B cell (primary cell): ENCODE results near the gene CHD5.

Source experiments
- CTCF ChIP-seq: fragments of 200-600 bp; IDR thresholded peaks from one replicate; pipeline ENCODE4 v1.8.0; 2022; ENCODE audit warnings: antibody characterized with exemption, mild to moderate bottlenecking
- EZH2 ChIP-seq: IDR thresholded peaks from 2 replicates; pipeline ENCODE4 v1.6.1; 2012; ENCODE audit warnings: borderline replicate concordance, low read depth, mild to moderate bottlenecking, moderate library complexity, low read length; ENCODE audit not compliant: insufficient read depth, poor library complexity, severe bottlenecking

DNA sequence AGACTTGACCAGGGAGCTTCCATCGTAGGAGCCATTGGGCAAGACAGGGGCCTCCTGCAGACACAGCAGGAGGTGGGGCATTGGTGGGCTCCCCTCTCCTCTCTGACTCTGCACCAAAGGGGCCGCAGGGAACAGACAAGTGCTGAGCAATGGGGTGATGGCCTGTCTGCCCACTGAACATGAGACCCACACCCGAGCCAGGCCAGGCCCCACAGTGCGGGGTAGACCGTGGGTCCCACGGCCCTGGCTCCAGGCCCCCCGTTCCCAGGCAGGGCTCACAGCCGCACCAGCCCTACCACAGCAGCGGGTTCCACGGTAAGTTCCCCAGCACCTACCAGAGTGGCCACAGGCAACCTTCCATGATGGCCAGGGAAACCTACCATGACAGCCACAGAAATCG, 45.9 kb downstream of the CHD5 start:
- TF ChIP-seq CTCF (no peak), EZH2 (no peak)
